GM10266 (cell line): Measurements from ENCODE around the gene SRMS.

Experiments
- DNase-seq: peaks from one replicate; pipeline ENCODE4 v3.0.0; 2012; ENCODE audit errors: extremely low spot score
- CTCF ChIP-seq: IDR thresholded peaks from 2 replicates; pipeline ENCODE4 v1.5.1; 2012; ENCODE audit warnings: mild to moderate bottlenecking, low read depth; ENCODE audit not compliant: control insufficient read depth, insufficient read depth; ENCODE audit errors: missing control alignments

The SRMS gene

GRCh38 chr20:63534427-63534830 lies 13.1 kb downstream of the SRMS start:
- DNase-seq = no peak
- no peak for TF ChIP-seq CTCF

- no peak for TF ChIP-seq CTCF
- no peak for DNase-seq
These were observed 13.6 kb downstream of the SRMS start for GRCh38 chr20:63533871-63534393.

GRCh38 chr20:63533388-63533787 lies 14.2 kb downstream of the SRMS start:
- no peak for TF ChIP-seq CTCF
- no peak for DNase-seq

- no peak for DNase-seq
- TF ChIP-seq CTCF = no peak
These were observed 15.0 kb downstream of the SRMS start for GRCh38 chr20:63532449-63532971.

- DNase-seq = no peak
- no peak for TF ChIP-seq CTCF
These were observed 15.7 kb downstream of the SRMS start for GRCh38 chr20:63531686-63532448.

- no peak for DNase-seq
These were observed 16.8 kb downstream of the SRMS start for GRCh38 chr20:63530788-63531160.

More at GRCh38 chr20:63530788-63531160, 16.8 kb downstream of the SRMS start:
- no peak for TF ChIP-seq CTCF
